ENCODE results near the gene STC2. TPM values are rescaled to one million over a fixed set of nuclear protein-coding genes. Genes with fewer than 3 reads are reported as not detected.

The STC2 gene
- total and polyA plus RNA-seq, 2 of the 4 experiments (the other 2 are of a cell fraction) = 87.5 to 270 TPM

- no peak; the same call in 1 of the 2 replicates for TF ChIP-seq USF2 (IDR thresholded peaks at IDR 0.05; ENCODE audit: low read depth, low read length)
Measured at GRCh38 chr5:173328844-173329490, 753 bp upstream of the STC2 start (continued).

GRCh38 chr5:173327084-173327947 is 898 bp downstream of the STC2 start:
- peak overlapping the region; percentile 77 for H4K91ac ChIP-seq (ENCODE audit: insufficient read depth, low read depth, low read length)
- peak overlapping the region; percentile 76 for H3K4me2 ChIP-seq (ENCODE audit: low read depth, low read length)
- 1% methylated on average over 53 of the region's 76 CpGs; no CpG with 5 or more reads in 1 of the 2 experiments for WGBS, 2 experiments (ENCODE audit: extremely low coverage in 2 of 2, insufficient read length in 1 of 2)
- peak overlapping the region; percentile 75 for H2BK120ac ChIP-seq (ENCODE audit: low read depth, low read length)
- peak overlapping the region; percentile 72 for H3K18ac ChIP-seq (ENCODE audit: low read depth, low read length)
- peak overlapping the region; percentile 89 for H3K4me3 ChIP-seq (ENCODE audit: insufficient read depth, low read depth, low read length)
- peaks cover 27% of the 10 kb centered on the region for H3K4me1 ChIP-seq (ENCODE audit: control insufficient read depth, insufficient read depth, low read length)
- no peaks in the 10 kb centered on the region for H3K27me3 ChIP-seq (ENCODE audit: control insufficient read depth, insufficient read depth, low read length)
- H2AFZ ChIP-seq (replicated peaks; ENCODE audit: low read length, poor library complexity) = peak overlapping the region; percentile 88
- peak overlapping the region; percentile 97 for H3K14ac ChIP-seq (replicated peaks; ENCODE audit: low read depth, low read length)
- in situ Hi-C loops (cut with MboI; ENCODE audit: low sequenced_read_pairs) (no loop called here), dilution Hi-C loops (cut with HindIII; ENCODE audit: low sequenced_read_pairs, unreplicated experiment) (no loop called here), intact Hi-C loops (cut with micrococcal nuclease) (loop anchor here (5.0 kb wide), 1 partner anchor 70 kb away; no protein-coding TSS in a partner anchor)
- POLR2A ChIA-PET (ENCODE audit: unreplicated experiment) = interaction anchor here (0.7 to 1.7 kb wide), 4 partner anchors 33 to 198 kb away, joined by 3 to 8 read pairs (median 4); no protein-coding TSS in a partner anchor
- peaks cover 36% of the 10 kb centered on the region for H3K36me3 ChIP-seq (ENCODE audit: control insufficient read depth, insufficient read depth, low read length)
- CTCF ChIA-PET = no interaction called here
- 0 out of 2 replicates have a peak overlapping the region, but pooled peaks have one; percentile 22 for H2BK20ac ChIP-seq (ENCODE audit: low read depth, low read length)
- H2BK5ac ChIP-seq (ENCODE audit: low read depth, low read length, poor library complexity, severe bottlenecking) = peak overlapping the region; percentile 96
- no peak; the same call in 1 of the 2 replicates for ATAC-seq (ENCODE audit: low read depth)
- H3K9ac ChIP-seq (ENCODE audit: low read depth, low read length) = peak overlapping the region; percentile 97
- peak overlapping the region; percentile 88 for H3K56ac ChIP-seq (ENCODE audit: extremely low read depth, insufficient read depth, low read length)
- H2AK9ac ChIP-seq (replicated peaks; ENCODE audit: low read depth, low read length, poor library complexity) = peak overlapping the region; percentile 96
- peaks cover 53% of the 10 kb centered on the region for H4K20me1 ChIP-seq (ENCODE audit: insufficient read depth, low read length)
- no TSS peak for BruUV-seq (replicated peaks)
- peak overlapping the region; percentile 96 for H3K27ac ChIP-seq (ENCODE audit: insufficient read depth, low read length)
- DNase-seq = peak; percentile 58
- H4K8ac ChIP-seq (ENCODE audit: low read depth in 2 of 2, low read length in 2 of 2) = peak overlapping the region; percentile 75 to 81
- peak overlapping the region; percentile 97 for H3K23ac ChIP-seq (ENCODE audit: low read depth, low read length)
- peak overlapping the region; percentile 74 for H3K4ac ChIP-seq (ENCODE audit: low read depth, low read length)
- H4K5ac ChIP-seq (ENCODE audit: low read depth, low read length) = peak overlapping the region; percentile 62
- H3K9me3 ChIP-seq (ENCODE audit: control insufficient read depth, insufficient read depth, low read length) = no peaks in the 10 kb centered on the region
- H2BK15ac ChIP-seq (ENCODE audit: low read depth, low read length) = peak overlapping the region; percentile 22; the same call in 1 of the 3 replicates
- peaks cover 24 to 53% of the 10 kb centered on the region in 2 experiments for H3K79me1 ChIP-seq (ENCODE audit: low read depth in 1 of 2, low read length in 2 of 2)
- H2AK5ac ChIP-seq (ENCODE audit: low read depth, low read length) = peak overlapping the region; percentile 92
- H3K9me1 ChIP-seq (ENCODE audit: insufficient read depth, low read length) = peaks cover 19% of the 10 kb centered on the region
- TF ChIP-seq CHD1 (IDR thresholded peaks at IDR 0.05; ENCODE audit: low read depth, low read length) = no peak
- peak; percentile 14; the same call in 1 of the 2 replicates for TF ChIP-seq MAZ (IDR thresholded peaks at IDR 0.05; ENCODE audit: borderline replicate concordance, low read depth, low read length)
- 0 out of 2 replicates have a peak, but pooled peaks have one; percentile 35 for TF ChIP-seq CEBPB (IDR thresholded peaks at IDR 0.05; ENCODE audit: low read depth, low read length)
- TF ChIP-seq BHLHE40 (IDR thresholded peaks at IDR 0.05; ENCODE audit: low read depth, low read length) = peak; percentile 68
- no peak for TF ChIP-seq NFE2L2 (IDR thresholded peaks at IDR 0.05; ENCODE audit: low read depth, low read length)
- no peak for TF ChIP-seq MAFK (IDR thresholded peaks at IDR 0.05; ENCODE audit: low read depth, low read length)
- TF ChIP-seq USF2 (IDR thresholded peaks at IDR 0.05; ENCODE audit: low read depth, low read length) = no peak
- TF ChIP-seq RCOR1 (IDR thresholded peaks at IDR 0.05; ENCODE audit: insufficient replicate concordance, low read length) = no peak
- TF ChIP-seq SMC3 (IDR thresholded peaks at IDR 0.05; ENCODE audit: low read depth, low read length) = no peak
- TF ChIP-seq ELK1 (IDR thresholded peaks at IDR 0.05; ENCODE audit: borderline replicate concordance, low read depth, low read length) = no peak

Data from IMR-90 (cell line).